Testis (tissue), 3 donors: Measurements from ENCODE around the gene KLHL29. TPM values are rescaled to one million over a fixed set of nuclear protein-coding genes. Genes with fewer than 3 reads are reported as not detected.

ENCODE experiments used
- DNase-seq: peaks from one replicate; pipeline ENCODE4 v3.0.0-alpha.2; 2019
- H3K27ac ChIP-seq, 2 donors: fragments of 200-600 bp; sonication (generic); one replicate each; pipeline ENCODE4 v1.5.1; 2019
- H3K27me3 ChIP-seq: fragments of 200-600 bp; sonication (generic); one replicate; pipeline ENCODE4 v1.5.1; 2019
- H3K36me3 ChIP-seq: fragments of 200-600 bp; sonication (generic); one replicate; pipeline ENCODE4 v1.5.1; 2017; ENCODE audit warnings: low read depth; ENCODE audit errors: missing control alignments
- H3K4me1 ChIP-seq: fragments of 200-600 bp; sonication (generic); one replicate; pipeline ENCODE4 v1.5.1; 2019
- H3K4me3 ChIP-seq, 2 donors: fragments of 200-600 bp; sonication (generic); one replicate each; pipeline ENCODE4 v1.5.1; 2017 to 2019
- H3K9me3 ChIP-seq: fragments of 200-600 bp; sonication (generic); one replicate; pipeline ENCODE4 v1.5.1; 2017
- CTCF ChIP-seq, 3 experiments: fragments of 450-650 bp in 2 of 3; fragments of 200-600 bp in 1 of 3; sonication (generic) in 1 of 3; IDR thresholded peaks; one replicate each; pipeline ENCODE4 v1.5.1; 2016 to 2019; ENCODE audit warnings: antibody characterized with exemption in 3 of 3, mild to moderate bottlenecking in 2 of 3, moderate library complexity in 1 of 3
- POLR2A ChIP-seq: fragments of 450-650 bp; IDR thresholded peaks from one replicate; pipeline ENCODE4 v1.6.1; 2017; ENCODE audit warnings: antibody characterized with exemption, mild to moderate bottlenecking, moderate library complexity
- WGBS, 2 donors: methylation state at CpG; one replicate each; pipeline ENCODE4 v1.1.5; 2018; 5-methylcytosine and 5-hydroxymethylcytosine counted together
- intact Hi-C: fragments of 100-400 bp; cut with DNase I; formaldehyde crosslinking; loops from one replicate; pipeline ENCODE4 v1.15.1; 2023; ENCODE audit warnings: low total_unique reads
- polyA plus RNA-seq: library from polyadenylated mRNA; stranded (reverse); fragments of 350-450 nt; fragmentation: Illumina TruSeq; extraction: RNeasy Lipid Tissue Mini Kit (QIAGEN cat#74804); gene quantifications from one replicate; pipeline ENCODE4 v1.2.3, GENCODE V29; 2014; ENCODE audit warnings: low read depth, low replicate concordance; ENCODE audit not compliant: insufficient read depth
- total RNA-seq, 2 donors: library from RNA; depleted of rRNA; stranded (reverse); fragments of >200 nt; gene quantifications; one replicate each; pipeline ENCODE4 v1.2.3, GENCODE V29; 2016

KLHL29 gene
- total and polyA plus RNA-seq, 3 donors from 2014 or later: 3.3 to 10.9 (median 7.9) TPM

GRCh38 chr2:23559561-23560239 lies 174.7 kb downstream of the KLHL29 start:
- Histone ChIP-seq H3K4me1 (peaks cover 5% of the 10 kb centered on the region), H3K27ac (no peak overlapping the region), H3K27me3 (no peaks in the 10 kb centered on the region), H3K9me3 (no peaks in the 10 kb centered on the region), H3K4me3 (no peak overlapping the region), H3K36me3 (no peaks in the 10 kb centered on the region)
- no peak for DNase-seq
- TF ChIP-seq CTCF (IDR thresholded peaks at IDR 0.05) (no peak), POLR2A (no peak)
- WGBS, 2 donors: 87 to 88% methylated on average over 20 of the region's 20 CpGs
- intact Hi-C loops: no loop called here

DNA sequence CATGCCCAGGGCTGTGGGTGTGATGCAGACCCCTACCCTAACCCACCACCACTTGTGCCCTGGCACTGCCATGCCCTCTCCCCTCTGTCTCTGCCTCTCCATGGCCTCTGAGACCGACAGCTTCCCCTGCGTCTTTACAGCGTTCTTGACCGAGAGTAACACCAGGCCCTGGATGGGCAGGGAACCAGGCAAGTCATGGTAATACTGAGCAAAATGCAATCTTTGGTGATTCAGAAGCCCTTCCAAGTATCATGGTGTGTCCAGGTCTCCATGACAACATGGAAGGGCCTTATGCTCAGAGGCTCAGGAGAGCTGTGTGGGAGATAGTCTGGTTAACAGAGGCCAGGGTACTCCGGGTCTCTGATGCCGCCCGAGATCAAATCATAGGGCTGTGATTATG lies 176.1 kb downstream of the KLHL29 start:
- no peak for TF ChIP-seq CTCF (IDR thresholded peaks at IDR 0.05)
- no peak for TF ChIP-seq POLR2A
- H3K27me3 ChIP-seq: no peaks in the 10 kb centered on the region
- H3K27ac ChIP-seq: no peak overlapping the region
- no peaks in the 10 kb centered on the region for H3K36me3 ChIP-seq
- H3K4me1 ChIP-seq: peaks cover 4% of the 10 kb centered on the region
- DNase-seq: no peak
- intact Hi-C loops: no loop called here
- 90 to 95% methylated on average over 7 of the region's 7 CpGs for WGBS, 2 donors
- no peak overlapping the region for H3K4me3 ChIP-seq
- H3K9me3 ChIP-seq: no peaks in the 10 kb centered on the region

DNA sequence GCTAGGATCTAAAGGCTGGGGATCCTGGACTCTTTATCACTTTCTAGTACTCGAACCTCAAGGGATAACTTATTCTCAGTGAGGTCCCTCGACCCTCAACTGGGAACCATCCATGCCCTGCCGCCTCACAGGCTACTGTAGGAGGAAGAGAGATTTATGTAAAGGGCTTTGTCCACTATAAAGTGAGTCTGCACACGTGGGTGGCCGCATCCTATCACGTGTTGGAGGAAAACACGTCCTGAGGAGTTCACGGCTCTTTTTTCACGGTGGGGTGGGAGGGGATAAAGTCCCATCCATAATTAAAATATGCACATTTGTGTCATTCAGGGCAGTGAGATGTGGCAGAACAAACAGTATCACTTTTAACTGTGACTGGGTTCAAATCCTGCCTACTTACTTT lies 176.6 kb downstream of the KLHL29 start:
- H3K4me3 ChIP-seq: no peak overlapping the region
- no peaks in the 10 kb centered on the region for H3K9me3 ChIP-seq
- no peak overlapping the region for H3K27ac ChIP-seq
- H3K27me3 ChIP-seq: no peaks in the 10 kb centered on the region
- no peaks in the 10 kb centered on the region for H3K36me3 ChIP-seq
- no peak for TF ChIP-seq POLR2A
- TF ChIP-seq CTCF (IDR thresholded peaks at IDR 0.05): no peak
- intact Hi-C loops: no loop called here
- no peak for DNase-seq
- 87 to 88% methylated on average over 9 of the region's 9 CpGs for WGBS, 2 donors
- H3K4me1 ChIP-seq: peaks cover 4% of the 10 kb centered on the region

DNA sequence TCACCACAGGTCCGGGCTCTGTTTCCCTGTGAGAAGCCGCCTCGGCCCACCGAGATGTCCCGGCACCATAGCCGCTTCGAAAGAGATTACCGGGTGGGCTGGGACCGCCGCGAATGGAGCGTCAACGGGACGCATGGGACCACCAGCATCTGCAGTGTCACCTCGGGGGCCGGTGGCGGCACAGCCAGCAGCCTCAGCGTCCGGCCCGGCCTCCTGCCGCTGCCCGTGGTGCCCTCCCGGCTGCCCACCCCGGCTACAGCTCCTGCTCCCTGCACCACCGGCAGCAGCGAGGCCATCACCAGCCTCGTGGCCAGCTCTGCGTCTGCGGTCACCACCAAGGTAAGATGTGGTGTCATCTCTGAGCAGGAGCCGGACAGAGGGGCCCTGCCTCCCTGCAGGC lies 177.2 kb downstream of the KLHL29 start:
- peaks cover 4% of the 10 kb centered on the region for H3K4me1 ChIP-seq
- 88 to 97% methylated on average over 16 to 27 of the region's 30 CpGs for WGBS, 2 donors
- H3K4me3 ChIP-seq: no peak overlapping the region
- no peaks in the 10 kb centered on the region for H3K9me3 ChIP-seq
- H3K36me3 ChIP-seq: no peaks in the 10 kb centered on the region
- intact Hi-C loops: no loop called here
- H3K27me3 ChIP-seq: no peaks in the 10 kb centered on the region
- H3K27ac ChIP-seq: no peak overlapping the region
- TF ChIP-seq CTCF (IDR thresholded peaks at IDR 0.05) (no peak), POLR2A (no peak)
- no peak for DNase-seq

DNA sequence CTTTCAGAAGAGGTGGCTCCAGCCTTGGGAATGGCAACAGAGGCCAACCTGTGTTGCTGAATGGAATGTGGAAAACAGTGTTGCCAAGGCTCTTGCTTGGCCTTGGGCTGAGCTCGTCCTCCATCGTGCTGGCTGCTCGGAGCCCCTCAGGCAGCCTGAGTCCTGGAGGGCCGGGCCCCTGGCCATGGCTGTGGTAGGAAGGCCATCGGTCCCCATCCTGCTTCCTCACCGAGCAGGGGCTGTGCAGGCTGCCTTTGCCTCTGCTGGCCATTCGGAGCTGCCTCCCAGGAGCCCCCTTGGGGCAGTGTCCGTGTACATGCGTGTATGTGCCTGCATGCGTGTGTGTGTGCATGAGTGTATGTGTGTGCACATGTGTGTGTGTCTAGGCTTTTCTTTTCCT lies 178.2 kb downstream of the KLHL29 start:
- Histone ChIP-seq H3K9me3 (no peaks in the 10 kb centered on the region), H3K27me3 (no peaks in the 10 kb centered on the region), H3K27ac (no peak overlapping the region), H3K36me3 (no peaks in the 10 kb centered on the region), H3K4me3 (no peak overlapping the region), H3K4me1 (peaks cover 4% of the 10 kb centered on the region)
- intact Hi-C loops: no loop called here
- 68 to 70% methylated on average over 4 to 10 of the region's 10 CpGs for WGBS, 2 donors
- TF ChIP-seq CTCF (IDR thresholded peaks at IDR 0.05) (no peak), POLR2A (no peak)
- no peak for DNase-seq
